Karpas-422 (cell line): ENCODE data around the gene NCF2. TPM values are rescaled to one million over a fixed set of nuclear protein-coding genes. Genes with fewer than 3 reads are reported as not detected.
A peak's percentile ranks its signal among the peaks of the same experiment; 100 is the strongest.

Experiments used
- DNase-seq: peaks from one replicate; pipeline ENCODE4 v3.0.0-alpha.2; 2015
- H2AFZ ChIP-seq: fragments of 200-600 bp; sonication (generic); 2 replicates; pipeline ENCODE4 v1.6.1; 2014; ENCODE audit warnings: antibody characterized with exemption, low read length, mixed read lengths
- H3K27ac ChIP-seq: fragments of 200-600 bp; sonication (generic); 2 replicates; pipeline ENCODE4 v1.5.1; 2014; ENCODE audit warnings: mild to moderate bottlenecking, low read length, moderate library complexity
- H3K27me3 ChIP-seq: fragments of 200-600 bp; sonication (generic); 2 replicates; pipeline ENCODE4 v1.6.1; 2014; ENCODE audit warnings: low read length, mixed read lengths
- H3K36me3 ChIP-seq: fragments of 200-600 bp; sonication (generic); 2 replicates; pipeline ENCODE4 v1.6.1; 2014; ENCODE audit warnings: low read length, mixed read lengths; ENCODE audit not compliant: insufficient read depth
- H3K4me1 ChIP-seq: fragments of 200-600 bp; sonication (generic); 2 replicates; pipeline ENCODE4 v1.6.1; 2014; ENCODE audit warnings: mild to moderate bottlenecking, low read length, mixed read lengths
- H3K4me2 ChIP-seq: fragments of 200-600 bp; sonication (generic); 2 replicates; pipeline ENCODE4 v1.6.1; 2014; ENCODE audit warnings: low read length, low read depth, mild to moderate bottlenecking; ENCODE audit not compliant: poor library complexity, severe bottlenecking
- H3K4me3 ChIP-seq: fragments of 200-600 bp; sonication (generic); 2 replicates; pipeline ENCODE4 v1.5.1; 2014; ENCODE audit warnings: mild to moderate bottlenecking, antibody characterized with exemption, low read length, mixed read lengths
- H3K79me2 ChIP-seq: fragments of 200-600 bp; sonication (generic); 2 replicates; pipeline ENCODE4 v1.6.1; 2014; ENCODE audit warnings: mild to moderate bottlenecking, low read length, mixed read lengths
- H3K9ac ChIP-seq: fragments of 200-600 bp; sonication (generic); 2 replicates; pipeline ENCODE4 v1.6.0; 2014; ENCODE audit warnings: low read length
- H3K9me2 ChIP-seq: fragments of 200-600 bp; sonication (generic), shearing (Covaris generic); replicated peaks from 2 replicates; pipeline ENCODE4 v1.6.0; 2014; ENCODE audit warnings: mild to moderate bottlenecking, low read length, moderate library complexity; ENCODE audit not compliant: insufficient read depth
- H3K9me3 ChIP-seq: fragments of 300-700, 200-600 bp; sonication (generic); 2 replicates; pipeline ENCODE4 v1.6.1; 2014; ENCODE audit warnings: low read length, mixed read lengths
- H4K20me1 ChIP-seq: fragments of 200-600 bp; sonication (generic); 2 replicates; pipeline ENCODE4 v1.6.1; 2014; ENCODE audit warnings: mild to moderate bottlenecking, antibody characterized with exemption, low read length, low read depth; ENCODE audit not compliant: insufficient read depth
- total RNA-seq: library from RNA; depleted of rRNA; stranded (reverse); fragments of >200 nt; shearing (Covaris generic); gene quantifications from 2 replicates; pipeline ENCODE4 v1.2.3, GENCODE V29; 2014; ENCODE audit warnings: low replicate concordance

The NCF2 gene
- total RNA-seq, 1 experiment from 2014 or later, result 7.0 TPM

- Histone ChIP-seq H3K79me2 (no peaks in the 10 kb centered on the region), H2AFZ (no peak overlapping the region), H3K9me3 (no peaks in the 10 kb centered on the region), H3K27ac (no peak overlapping the region), H3K4me1 (peaks cover 11% of the 10 kb centered on the region), H3K9ac (no peak overlapping the region), H3K4me2 (no peak overlapping the region), H3K27me3 (no peaks in the 10 kb centered on the region), H3K36me3 (no peaks in the 10 kb centered on the region), H3K4me3 (no peak overlapping the region), H3K9me2 (no peaks in the 10 kb centered on the region), H4K20me1 (no peaks in the 10 kb centered on the region)
- DNase-seq, result no peak
Observed at GRCh38 chr1:183597656-183598347, 7.5 kb upstream of the NCF2 start.

GRCh38 chr1:183596500-183596899 lies 6.2 kb upstream of the NCF2 start:
- no peaks in the 10 kb centered on the region for H3K79me2 ChIP-seq
- no peak overlapping the region for H3K9ac ChIP-seq
- H3K9me2 ChIP-seq, result no peaks in the 10 kb centered on the region
- no peak overlapping the region for H3K4me2 ChIP-seq
- no peak overlapping the region for H2AFZ ChIP-seq
- no peaks in the 10 kb centered on the region for H3K9me3 ChIP-seq
- H3K27me3 ChIP-seq, result no peaks in the 10 kb centered on the region
- no peak overlapping the region for H3K4me3 ChIP-seq
- no peak overlapping the region for H3K27ac ChIP-seq
- H3K4me1 ChIP-seq, result peaks cover 24% of the 10 kb centered on the region
- DNase-seq, result no peak
- no peaks in the 10 kb centered on the region for H3K36me3 ChIP-seq
- no peaks in the 10 kb centered on the region for H4K20me1 ChIP-seq

GRCh38 chr1:183595537-183595936 lies 5.3 kb upstream of the NCF2 start:
- H3K79me2 ChIP-seq, result no peaks in the 10 kb centered on the region
- no peak overlapping the region for H3K27ac ChIP-seq
- no peak overlapping the region for H3K4me3 ChIP-seq
- H3K4me2 ChIP-seq, result no peak overlapping the region
- no peaks in the 10 kb centered on the region for H4K20me1 ChIP-seq
- H3K9ac ChIP-seq, result no peak overlapping the region
- no peaks in the 10 kb centered on the region for H3K27me3 ChIP-seq
- H3K4me1 ChIP-seq, result peaks cover 31% of the 10 kb centered on the region
- H2AFZ ChIP-seq, result no peak overlapping the region
- no peaks in the 10 kb centered on the region for H3K36me3 ChIP-seq
- no peak for DNase-seq
- no peaks in the 10 kb centered on the region for H3K9me2 ChIP-seq
- H3K9me3 ChIP-seq, result no peaks in the 10 kb centered on the region

DNA sequence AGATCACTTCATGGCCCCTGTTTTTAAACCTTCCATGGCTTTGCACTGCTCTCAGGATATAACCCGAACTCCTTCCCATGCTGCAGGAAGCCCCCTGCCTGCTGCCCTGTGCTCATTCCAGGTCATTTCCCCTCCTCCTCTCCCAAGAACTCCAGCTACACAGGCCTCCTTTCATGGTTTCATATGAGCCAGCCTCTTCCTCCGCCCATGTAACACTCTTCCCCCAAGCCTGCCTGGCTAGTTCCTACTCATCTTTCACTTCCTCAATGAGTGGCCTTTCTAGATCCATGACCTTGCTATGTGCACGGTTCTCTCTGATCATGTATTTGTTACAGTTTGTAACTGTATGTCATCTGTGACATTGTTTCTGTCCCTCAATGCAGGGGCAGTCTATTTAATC lies 3.1 kb upstream of the NCF2 start:
- Histone ChIP-seq H3K79me2 (no peaks in the 10 kb centered on the region), H3K36me3 (no peaks in the 10 kb centered on the region), H3K4me2 (peak overlapping the region; percentile 57), H3K9me2 (no peaks in the 10 kb centered on the region), H3K4me3 (peak overlapping the region; percentile 20; the same call in 1 of the 2 replicates), H3K9ac (peak overlapping the region; percentile 31; the same call in 1 of the 2 replicates), H3K4me1 (peaks cover 49% of the 10 kb centered on the region), H4K20me1 (no peaks in the 10 kb centered on the region), H2AFZ (peak overlapping the region; percentile 46; the same call in 1 of the 2 replicates), H3K27me3 (no peaks in the 10 kb centered on the region), H3K27ac (no peak overlapping the region), H3K9me3 (no peaks in the 10 kb centered on the region)
- DNase-seq, result peak; percentile 80

- H2AFZ ChIP-seq, result peak overlapping the region; percentile 46; the same call in 1 of the 2 replicates
- peaks cover 49% of the 10 kb centered on the region for H3K4me1 ChIP-seq
- H3K4me2 ChIP-seq, result peak overlapping the region; percentile 57
- peak overlapping the region; percentile 20; the same call in 1 of the 2 replicates for H3K4me3 ChIP-seq
- H4K20me1 ChIP-seq, result no peaks in the 10 kb centered on the region
- H3K79me2 ChIP-seq, result no peaks in the 10 kb centered on the region
- H3K36me3 ChIP-seq, result no peaks in the 10 kb centered on the region
- peak; percentile 69 for DNase-seq
- H3K9me3 ChIP-seq, result no peaks in the 10 kb centered on the region
- no peaks in the 10 kb centered on the region for H3K9me2 ChIP-seq
- no peak overlapping the region for H3K27ac ChIP-seq
- no peaks in the 10 kb centered on the region for H3K27me3 ChIP-seq
- peak overlapping the region; percentile 31; the same call in 1 of the 2 replicates for H3K9ac ChIP-seq
Observed at GRCh38 chr1:183592733-183593132, 2.5 kb upstream of the NCF2 start.

DNA sequence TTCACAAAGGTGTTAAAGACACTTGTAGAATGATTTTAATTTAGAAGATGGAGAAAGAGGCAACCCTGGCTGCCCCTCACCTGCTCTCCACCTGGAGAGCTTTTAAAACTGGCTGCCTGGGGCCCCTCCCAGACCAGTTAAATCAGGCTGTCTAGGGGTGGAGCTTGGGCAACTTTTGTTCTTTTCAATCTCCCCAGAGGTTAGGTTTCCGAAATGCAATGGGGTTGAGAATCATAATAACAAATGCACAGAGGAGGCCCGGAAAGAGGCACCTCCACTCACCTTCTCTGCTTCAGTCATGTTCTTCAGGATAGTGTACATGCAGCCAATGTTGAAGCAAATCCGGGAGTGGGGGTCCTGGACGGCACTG lies 400 bp downstream of the NCF2 start:
- Histone ChIP-seq H3K36me3 (no peaks in the 10 kb centered on the region), H3K27ac (peak overlapping the region; percentile 66), H3K4me1 (peaks cover 52% of the 10 kb centered on the region), H3K79me2 (no peaks in the 10 kb centered on the region), H2AFZ (peak overlapping the region; percentile 93), H3K4me3 (peak overlapping the region; percentile 53), H3K27me3 (no peaks in the 10 kb centered on the region), H3K9me3 (no peaks in the 10 kb centered on the region), H3K4me2 (peak overlapping the region; percentile 70), H3K9ac (peak overlapping the region; percentile 58), H3K9me2 (no peaks in the 10 kb centered on the region), H4K20me1 (no peaks in the 10 kb centered on the region)
- DNase-seq, result peak; percentile 53

DNA sequence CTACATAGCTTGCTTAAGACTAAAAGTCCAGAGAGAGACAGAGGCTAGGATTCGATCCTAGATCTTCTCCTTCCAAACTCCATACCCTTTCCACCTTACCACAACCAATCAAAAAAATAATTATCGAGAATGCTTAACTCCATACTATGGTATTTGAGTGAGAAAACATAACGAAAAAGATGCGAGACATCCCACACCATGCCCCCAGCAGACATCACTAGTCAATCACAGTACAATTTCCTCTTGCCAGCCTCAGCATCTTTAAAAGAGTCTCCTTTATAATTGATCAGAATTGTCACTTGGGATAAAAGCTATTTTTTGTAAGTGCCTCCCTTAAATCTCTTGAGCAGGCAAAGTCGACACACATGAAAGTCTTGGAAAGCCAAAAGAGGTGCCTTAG lies 875 bp downstream of the NCF2 start:
- Histone ChIP-seq H3K4me3 (peak overlapping the region; percentile 53; the same call in 1 of the 2 replicates), H3K27me3 (no peaks in the 10 kb centered on the region), H3K4me1 (peaks cover 56% of the 10 kb centered on the region), H3K27ac (no peak overlapping the region), H3K9ac (no peak overlapping the region), H3K9me3 (no peaks in the 10 kb centered on the region), H3K36me3 (no peaks in the 10 kb centered on the region), H4K20me1 (no peaks in the 10 kb centered on the region), H3K79me2 (no peaks in the 10 kb centered on the region), H3K9me2 (no peaks in the 10 kb centered on the region), H3K4me2 (peak overlapping the region; percentile 70), H2AFZ (0 out of 2 replicates have a peak overlapping the region, but pooled peaks have one; percentile 93)
- no peak for DNase-seq

DNA sequence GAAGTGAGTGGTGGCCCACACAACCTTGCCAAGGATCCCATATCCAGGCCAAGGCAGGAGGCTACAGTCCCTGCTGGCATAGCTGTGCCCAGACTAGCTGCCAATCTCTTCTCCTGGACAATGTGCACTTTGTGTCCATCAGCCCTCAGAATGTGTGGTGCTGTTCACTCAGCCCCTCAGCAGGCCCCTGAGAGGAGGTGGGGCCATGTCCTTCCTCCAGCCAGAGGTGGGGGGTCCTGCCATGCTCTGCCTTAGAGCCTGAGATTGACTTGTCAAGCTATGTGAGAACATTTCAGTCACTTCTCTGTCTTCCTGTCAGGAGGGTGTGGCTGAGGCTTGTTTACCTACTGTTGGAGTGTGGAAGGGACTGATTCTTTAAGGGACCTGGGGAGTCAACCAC lies 1.4 kb downstream of the NCF2 start:
- no peak for DNase-seq
- Histone ChIP-seq H2AFZ (no peak overlapping the region), H3K4me1 (peaks cover 61% of the 10 kb centered on the region), H3K27ac (no peak overlapping the region), H4K20me1 (no peaks in the 10 kb centered on the region), H3K36me3 (no peaks in the 10 kb centered on the region), H3K27me3 (no peaks in the 10 kb centered on the region), H3K4me2 (no peak overlapping the region), H3K9ac (no peak overlapping the region), H3K79me2 (no peaks in the 10 kb centered on the region), H3K4me3 (no peak overlapping the region), H3K9me2 (no peaks in the 10 kb centered on the region), H3K9me3 (no peaks in the 10 kb centered on the region)
